ENCODE measurements around the gene TOMM40.

TOMM40 gene

GRCh38 chr19:44947041-44947581 is 56.1 kb downstream of the TOMM40 start:
- CTCF ChIA-PET = no interaction called here
- POLR2A ChIA-PET (ENCODE audit: low non-redundant PET) = no interaction called here
- no peak for TF ChIP-seq CTCF (conservative IDR thresholded peaks at IDR 0.05; ENCODE audit: low read depth)
- no peak for DNase-seq (ENCODE audit: low spot score)
- no peak overlapping the region; the same call in 1 of the 2 replicates for H3K27ac ChIP-seq

- CTCF ChIA-PET = no interaction called here
- TF ChIP-seq CTCF (conservative IDR thresholded peaks at IDR 0.05; ENCODE audit: low read depth) = no peak
- POLR2A ChIA-PET (ENCODE audit: low non-redundant PET) = no interaction called here
- DNase-seq (ENCODE audit: low spot score) = no peak
- no peak overlapping the region for H3K27ac ChIP-seq
These were observed 57.2 kb downstream of the TOMM40 start for GRCh38 chr19:44948237-44948636.

GRCh38 chr19:44948763-44949374 is 57.8 kb downstream of the TOMM40 start:
- H3K27ac ChIP-seq = no peak overlapping the region
- TF ChIP-seq CTCF (conservative IDR thresholded peaks at IDR 0.05; ENCODE audit: low read depth) = no peak
- DNase-seq (ENCODE audit: low spot score) = no peak
- ChIA-PET POLR2A (ENCODE audit: low non-redundant PET) (no interaction called here), CTCF (interaction anchor here (0.6 kb wide), 1 partner anchor 1225 kb away, joined by 3 read pairs; no protein-coding TSS in a partner anchor)

- no peak overlapping the region for H3K27ac ChIP-seq
- DNase-seq (ENCODE audit: low spot score) = no peak
- no peak for TF ChIP-seq CTCF (conservative IDR thresholded peaks at IDR 0.05; ENCODE audit: low read depth)
- POLR2A ChIA-PET (ENCODE audit: low non-redundant PET) = no interaction called here
- CTCF ChIA-PET = no interaction called here
These were observed 58.5 kb downstream of the TOMM40 start for GRCh38 chr19:44949550-44949949.

- TF ChIP-seq CTCF (conservative IDR thresholded peaks at IDR 0.05; ENCODE audit: low read depth) = peak; percentile 88
- ChIA-PET POLR2A (ENCODE audit: low non-redundant PET) (no interaction called here), CTCF (interaction anchor here (0.5 to 1.6 kb wide), 9 partner anchors 35 to 1701 kb away, joined by 3 to 9 read pairs (median 3); no protein-coding TSS in a partner anchor)
- peak; percentile 84 for DNase-seq (ENCODE audit: low spot score)
- peak overlapping the region; percentile 61 for H3K27ac ChIP-seq
These were observed 60.4 kb downstream of the TOMM40 start for GRCh38 chr19:44951179-44952159.
